HFFc6 (cell line): ENCODE measurements around the gene CYTH2. TPM values are rescaled to one million over a fixed set of nuclear protein-coding genes. Genes with fewer than 3 reads are reported as not detected.
A peak's percentile ranks its signal among the peaks of the same experiment; 100 is the strongest.
"Not testable (repeated sequence)": the region's sequence is repeated elsewhere in the genome, so short reads cannot be mapped to it uniquely, and the experiment has no call there.

Experiments used
- DNase-seq: peaks from one replicate; pipeline ENCODE4 v3.0.0-alpha.2; 2018
- H3K27ac Mint-ChIP-seq: 2 replicates; pipeline ENCODE4 v1.8.0; 2020; ENCODE audit warnings: mild to moderate bottlenecking, mixed read lengths
- H3K27me3 Mint-ChIP-seq: 2 replicates; pipeline ENCODE4 v1.8.0; 2021; ENCODE audit warnings: mild to moderate bottlenecking, moderate library complexity, mixed read lengths; ENCODE audit not compliant: insufficient read depth
- H3K36me3 Mint-ChIP-seq: 2 replicates; pipeline ENCODE4 v1.8.0; 2021; ENCODE audit warnings: low read depth, mixed read lengths
- H3K4me1 Mint-ChIP-seq: 2 replicates; pipeline ENCODE4 v1.8.0; 2020; ENCODE audit warnings: low read depth, mixed read lengths
- H3K4me3 Mint-ChIP-seq: 2 replicates; pipeline ENCODE4 v1.8.0; 2020; ENCODE audit warnings: mild to moderate bottlenecking, moderate library complexity, mixed read lengths
- H3K9me3 Mint-ChIP-seq: 2 replicates; pipeline ENCODE4 v1.8.0; 2020; ENCODE audit warnings: mild to moderate bottlenecking, mixed read lengths
- CTCF ChIP-seq: fragments of 200-600 bp; sonication (generic); IDR thresholded peaks from 2 replicates; pipeline ENCODE4 v1.5.0; 2021; ENCODE audit warnings: antibody characterized with exemption, mild to moderate bottlenecking
- total RNA-seq, 6 experiments: library from RNA; stranded (reverse); fragmentation: NEBNext Ultra II Directional; extraction: Animal tissue kit (Norgen Biotek cat#: 25700); gene quantifications; 2 replicates in 1 of 6; 3 replicates in 5 of 6; pipeline ENCODE4 v1.2.3, GENCODE V29; 2021

The CYTH2 gene
- total RNA-seq, 6 experiments from 2014 or later, result 46.2 to 49.5 (median 47.1) TPM

GRCh38 chr19:48484247-48484893, 15.2 kb downstream of the CYTH2 start:
- no peak for DNase-seq
- no peak overlapping the region; the same call in 1 of the 2 replicates for H3K4me3 Mint-ChIP-seq
- H3K27me3 Mint-ChIP-seq, result peaks cover 15% of the 10 kb centered on the region
- H3K9me3 Mint-ChIP-seq, result no peaks in the 10 kb centered on the region
- TF ChIP-seq CTCF, result no peak
- no peak overlapping the region for H3K27ac Mint-ChIP-seq
- H3K36me3 Mint-ChIP-seq, result peaks cover 11% of the 10 kb centered on the region
- H3K4me1 Mint-ChIP-seq, result peaks cover 65% of the 10 kb centered on the region

- H3K27ac Mint-ChIP-seq, result no peak overlapping the region
- peaks cover 11% of the 10 kb centered on the region for H3K27me3 Mint-ChIP-seq
- peaks cover 58% of the 10 kb centered on the region for H3K4me1 Mint-ChIP-seq
- H3K9me3 Mint-ChIP-seq, result no peaks in the 10 kb centered on the region
- no peak for DNase-seq
- H3K36me3 Mint-ChIP-seq, result peaks cover 5% of the 10 kb centered on the region
- H3K4me3 Mint-ChIP-seq, result no peak overlapping the region
- no peak for TF ChIP-seq CTCF
These were observed 15.9 kb downstream of the CYTH2 start for GRCh38 chr19:48484931-48485612.

- not testable (repeated sequence) for H3K27me3 Mint-ChIP-seq, DNase-seq, H3K9me3 Mint-ChIP-seq, H3K36me3 Mint-ChIP-seq, H3K4me3 Mint-ChIP-seq, H3K27ac Mint-ChIP-seq
- peaks cover 41% of the 10 kb centered on the region for H3K4me1 Mint-ChIP-seq
These were observed 17.5 kb downstream of the CYTH2 start for GRCh38 chr19:48486706-48487105.

GRCh38 chr19:48487544-48487943, 18.4 kb downstream of the CYTH2 start:
- Mint-ChIP-seq H3K36me3 (peaks cover 5% of the 10 kb centered on the region), H3K4me1 (peaks cover 37% of the 10 kb centered on the region), H3K4me3 (0 out of 2 replicates have a peak overlapping the region, but pooled peaks have one; percentile 66), H3K27ac (peak overlapping the region; percentile 65; the same call in 1 of the 2 replicates), H3K27me3 (peaks cover 8% of the 10 kb centered on the region), H3K9me3 (0 out of 2 replicates have a peak, but pooled peaks cover under 1% of the 10 kb centered on the region)
- no peak for DNase-seq
- TF ChIP-seq CTCF, result no peak

DNA sequence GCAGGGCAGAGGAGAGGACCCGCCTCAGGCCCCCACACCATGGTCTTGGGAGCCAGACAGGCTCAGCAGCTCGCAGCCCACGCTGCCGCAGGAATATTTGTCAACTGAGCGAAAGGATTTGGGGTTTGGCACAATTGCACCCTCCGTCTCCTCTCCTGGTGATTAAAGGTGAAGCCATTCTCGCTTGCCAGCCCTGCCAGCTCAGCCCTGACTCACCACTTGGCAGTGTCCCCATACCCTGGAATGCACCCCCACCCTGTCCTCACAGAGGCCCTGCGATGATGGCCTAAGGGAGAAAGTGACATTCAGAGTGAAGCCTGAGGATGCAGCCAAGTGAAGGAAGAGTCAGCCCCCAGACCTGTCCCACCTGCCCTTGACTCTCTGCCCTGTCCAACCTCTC, 18.8 kb downstream of the CYTH2 start:
- peak overlapping the region; percentile 66 for H3K4me3 Mint-ChIP-seq
- no peak for TF ChIP-seq CTCF
- H3K4me1 Mint-ChIP-seq, result peaks cover 40% of the 10 kb centered on the region

GRCh38 chr19:48488478-48488877, 19.3 kb downstream of the CYTH2 start:
- not testable (repeated sequence) for H3K9me3 Mint-ChIP-seq
- Mint-ChIP-seq H3K4me3 (peak overlapping the region; percentile 66), H3K4me1 (peaks cover 40% of the 10 kb centered on the region)

More for the DNA sequence above, 18.8 kb downstream of the CYTH2 start:
- peak; percentile 87 for DNase-seq
- Mint-ChIP-seq H3K9me3 (0 out of 2 replicates have a peak, but pooled peaks cover 4% of the 10 kb centered on the region), H3K27me3 (peaks cover 10% of the 10 kb centered on the region), H3K36me3 (peaks cover 5% of the 10 kb centered on the region), H3K27ac (peak overlapping the region; percentile 65)

More at GRCh38 chr19:48488478-48488877, 19.3 kb downstream of the CYTH2 start:
- not testable (repeated sequence) for H3K36me3 Mint-ChIP-seq, DNase-seq
- peaks cover 10% of the 10 kb centered on the region for H3K27me3 Mint-ChIP-seq
- H3K27ac Mint-ChIP-seq, result peak overlapping the region; percentile 65
